OCI-LY7 (cell line): Measurements from ENCODE around the gene CD302.

Source experiments
- EZH2phosphoT487 ChIP-seq: fragments of 200-600 bp; sonication (generic); IDR thresholded peaks from 2 replicates; pipeline ENCODE4 v1.6.1; 2018; ENCODE audit warnings: low read depth, borderline replicate concordance, mild to moderate bottlenecking, mixed run types, antibody characterized with exemption, low read length, moderate library complexity, mixed read lengths
- TF ChIP-seq, protein P1 (sequence below): fragments of 200-600 bp; sonication (generic); conservative IDR thresholded peaks from 2 replicates; pipeline ENCODE4 v1.5.1; 2014; ENCODE audit warnings: mild to moderate bottlenecking, antibody characterized with exemption, low read length, moderate library complexity, mixed read lengths

DNA sequence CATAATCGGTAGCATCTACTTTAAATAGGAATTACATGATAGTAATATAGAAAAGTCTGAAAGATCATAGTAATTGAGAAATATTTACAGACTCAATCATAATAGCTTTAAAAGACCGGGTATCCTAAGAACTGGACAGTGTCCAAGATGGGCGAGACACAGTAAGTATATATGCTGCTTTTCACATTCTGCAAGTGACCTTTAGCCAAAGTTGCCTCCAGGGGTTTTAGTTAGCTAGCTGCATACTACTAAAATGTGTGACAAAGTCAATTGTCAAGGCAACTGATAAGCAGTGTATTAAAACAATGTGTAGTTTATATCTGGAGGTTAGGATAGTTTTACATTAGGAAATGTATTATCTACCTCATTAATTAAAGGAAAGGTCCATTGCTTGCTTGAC is 24.6 kb downstream of the CD302 start:
- TF ChIP-seq, protein P1, sequence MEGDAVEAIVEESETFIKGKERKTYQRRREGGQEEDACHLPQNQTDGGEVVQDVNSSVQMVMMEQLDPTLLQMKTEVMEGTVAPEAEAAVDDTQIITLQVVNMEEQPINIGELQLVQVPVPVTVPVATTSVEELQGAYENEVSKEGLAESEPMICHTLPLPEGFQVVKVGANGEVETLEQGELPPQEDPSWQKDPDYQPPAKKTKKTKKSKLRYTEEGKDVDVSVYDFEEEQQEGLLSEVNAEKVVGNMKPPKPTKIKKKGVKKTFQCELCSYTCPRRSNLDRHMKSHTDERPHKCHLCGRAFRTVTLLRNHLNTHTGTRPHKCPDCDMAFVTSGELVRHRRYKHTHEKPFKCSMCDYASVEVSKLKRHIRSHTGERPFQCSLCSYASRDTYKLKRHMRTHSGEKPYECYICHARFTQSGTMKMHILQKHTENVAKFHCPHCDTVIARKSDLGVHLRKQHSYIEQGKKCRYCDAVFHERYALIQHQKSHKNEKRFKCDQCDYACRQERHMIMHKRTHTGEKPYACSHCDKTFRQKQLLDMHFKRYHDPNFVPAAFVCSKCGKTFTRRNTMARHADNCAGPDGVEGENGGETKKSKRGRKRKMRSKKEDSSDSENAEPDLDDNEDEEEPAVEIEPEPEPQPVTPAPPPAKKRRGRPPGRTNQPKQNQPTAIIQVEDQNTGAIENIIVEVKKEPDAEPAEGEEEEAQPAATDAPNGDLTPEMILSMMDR: no peak
- no peak for TF ChIP-seq EZH2phosphoT487
